NB4 (cell line): ENCODE measurements around the gene SESN3.

Experiments
- DNase-seq: peaks from one replicate; pipeline ENCODE4 v3.0.0; 2010; ENCODE audit warnings: low read depth
- H3K4me3 ChIP-seq: one replicate; pipeline ENCODE4 v1.5.1; 2011; ENCODE audit warnings: mild to moderate bottlenecking, low read depth, low read length, moderate library complexity
- CTCF ChIP-seq: IDR thresholded peaks from one replicate; pipeline ENCODE4 v1.5.1; 2012; ENCODE audit warnings: low read depth, low read length
- MAX ChIP-seq: IDR thresholded peaks from 2 replicates; pipeline ENCODE4 v1.6.1; 2011; ENCODE audit warnings: low read depth, low read length
- MYC ChIP-seq: IDR thresholded peaks from 2 replicates; pipeline ENCODE4 v1.6.1; 2011; ENCODE audit warnings: low read depth, low read length
- POLR2A ChIP-seq: IDR thresholded peaks from 2 replicates; pipeline ENCODE4 v1.6.1; 2011; ENCODE audit warnings: mild to moderate bottlenecking; ENCODE audit not compliant: insufficient read length; ENCODE audit errors: extremely low read depth

The SESN3 gene

GRCh38 chr11:95145430-95146060, 85.5 kb downstream of the SESN3 start:
- TF ChIP-seq MYC (no peak), POLR2A (no peak), CTCF (no peak), MAX (no peak)
- no peak overlapping the region for H3K4me3 ChIP-seq
- DNase-seq = no peak

GRCh38 chr11:95144313-95145235, 86.4 kb downstream of the SESN3 start:
- DNase-seq = no peak
- no peak overlapping the region for H3K4me3 ChIP-seq
- TF ChIP-seq MAX = no peak
- TF ChIP-seq CTCF = no peak
- no peak for TF ChIP-seq MYC
- no peak for TF ChIP-seq POLR2A

- no peak for TF ChIP-seq MYC
- TF ChIP-seq CTCF = no peak
- no peak for TF ChIP-seq POLR2A
- no peak for DNase-seq
- no peak overlapping the region for H3K4me3 ChIP-seq
Measured at GRCh38 chr11:95143106-95143681, 87.8 kb downstream of the SESN3 start.

GRCh38 chr11:95142431-95142830, 88.6 kb downstream of the SESN3 start:
- no peak for DNase-seq

GRCh38 chr11:95140397-95141033, 90.5 kb downstream of the SESN3 start:
- no peak for TF ChIP-seq CTCF
- no peak for TF ChIP-seq MAX
- no peak for DNase-seq
- H3K4me3 ChIP-seq = no peak overlapping the region

More at GRCh38 chr11:95142431-95142830, 88.6 kb downstream of the SESN3 start:
- no peak overlapping the region for H3K4me3 ChIP-seq
- TF ChIP-seq MAX (no peak), CTCF (no peak), POLR2A (no peak), MYC (no peak)
